DND-41 (cell line): ENCODE results near the gene ZNF860.

ENCODE experiments used
- ATAC-seq: fragments of 200-7000 bp; cut with Tn5 transposase; 3 replicates; pipeline ENCODE4 v1.9.1; 2021; ENCODE audit warnings: low read depth; ENCODE audit not compliant: insufficient read depth
- DNase-seq: peaks from one replicate; pipeline ENCODE4 v3.0.0-alpha.2; 2020
- H2AFZ ChIP-seq: 2 replicates; pipeline ENCODE4 v1.6.0; 2012; ENCODE audit warnings: low read depth, low read length
- H3K27ac ChIP-seq: 2 replicates; pipeline ENCODE4 v1.5.1; 2012; ENCODE audit warnings: low read length, inconsistent platforms
- H3K27me3 ChIP-seq: fragments of 200-600 bp; sonication (generic); 2 replicates; pipeline ENCODE4 v1.6.0; 2012; ENCODE audit warnings: low read length, mild to moderate bottlenecking, inconsistent platforms; ENCODE audit not compliant: insufficient read depth, poor library complexity
- H3K36me3 ChIP-seq: 2 replicates; pipeline ENCODE4 v1.5.1; 2012; ENCODE audit warnings: low read length, inconsistent platforms; ENCODE audit not compliant: insufficient read depth
- H3K4me1 ChIP-seq: 2 replicates; pipeline ENCODE4 v1.5.1; 2012; ENCODE audit warnings: mild to moderate bottlenecking, low read length; ENCODE audit not compliant: insufficient read depth
- H3K4me2 ChIP-seq: 2 replicates; pipeline ENCODE4 v1.6.0; 2012; ENCODE audit warnings: mild to moderate bottlenecking, moderate library complexity, low read length, inconsistent platforms; ENCODE audit not compliant: insufficient read depth
- H3K4me3 ChIP-seq, 2 experiments: fragments of 200-600 bp in 1 of 2; shearing (Covaris generic) in 1 of 2; 2 replicates each; pipeline ENCODE4 v1.5.1; 2012 to 2016; ENCODE audit warnings: inconsistent platforms in 2 of 2, low read length in 2 of 2, mild to moderate bottlenecking in 2 of 2, low read depth in 1 of 2, moderate library complexity in 1 of 2
- H3K79me2 ChIP-seq: 2 replicates; pipeline ENCODE4 v1.6.0; 2012; ENCODE audit warnings: low read length, inconsistent platforms; ENCODE audit not compliant: insufficient read depth
- H3K9ac ChIP-seq: 2 replicates; pipeline ENCODE4 v1.6.0; 2012; ENCODE audit warnings: low read depth, mild to moderate bottlenecking, inconsistent platforms, low read length, moderate library complexity
- H3K9me3 ChIP-seq: 2 replicates; pipeline ENCODE4 v1.5.1; 2012; ENCODE audit warnings: low read length, moderate library complexity, mild to moderate bottlenecking, inconsistent platforms; ENCODE audit not compliant: insufficient read depth, severe bottlenecking
- H4K20me1 ChIP-seq: 2 replicates; pipeline ENCODE4 v1.6.0; 2012; ENCODE audit warnings: low read length; ENCODE audit not compliant: insufficient read depth
- EZH2 ChIP-seq: IDR thresholded peaks from 3 replicates; pipeline ENCODE4 v1.6.1; 2012; ENCODE audit warnings: borderline replicate concordance, low read depth, mild to moderate bottlenecking, moderate library complexity, low read length, inconsistent platforms; ENCODE audit not compliant: severe bottlenecking
- TF ChIP-seq, protein P1 (sequence below): IDR thresholded peaks from 2 replicates; pipeline ENCODE4 v1.5.1; 2012; ENCODE audit warnings: borderline replicate concordance, low read length, moderate library complexity, mild to moderate bottlenecking; ENCODE audit not compliant: poor library complexity, severe bottlenecking; ENCODE audit errors: extremely low read depth

ZNF860 gene

DNA sequence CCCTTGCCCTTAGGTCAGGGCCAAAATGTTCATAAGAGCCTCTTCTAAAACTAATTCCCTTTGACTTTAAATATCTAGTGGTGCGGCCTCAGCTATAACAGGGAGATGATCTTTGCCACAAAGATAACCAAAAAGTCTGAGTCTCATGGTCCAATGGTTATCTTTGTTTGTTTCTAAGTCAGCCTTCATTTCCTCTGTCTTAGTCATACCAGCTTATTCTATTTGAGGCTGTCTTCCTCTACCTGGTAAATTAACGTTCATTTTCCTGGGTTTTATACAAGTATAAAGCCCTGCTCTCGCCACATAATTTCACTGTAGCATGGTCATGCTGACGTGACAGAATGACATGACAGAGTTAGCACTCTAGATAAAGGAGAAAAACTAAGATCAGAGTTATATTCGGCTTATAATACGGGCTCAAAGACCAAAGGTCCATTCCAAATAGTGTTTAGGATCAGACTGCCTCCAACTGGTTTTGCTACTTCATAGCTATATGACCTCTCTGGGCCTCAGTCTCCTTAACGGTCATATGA, 18.4 kb downstream of the ZNF860 start:
- TF ChIP-seq EZH2: no peak
- TF ChIP-seq, protein P1, sequence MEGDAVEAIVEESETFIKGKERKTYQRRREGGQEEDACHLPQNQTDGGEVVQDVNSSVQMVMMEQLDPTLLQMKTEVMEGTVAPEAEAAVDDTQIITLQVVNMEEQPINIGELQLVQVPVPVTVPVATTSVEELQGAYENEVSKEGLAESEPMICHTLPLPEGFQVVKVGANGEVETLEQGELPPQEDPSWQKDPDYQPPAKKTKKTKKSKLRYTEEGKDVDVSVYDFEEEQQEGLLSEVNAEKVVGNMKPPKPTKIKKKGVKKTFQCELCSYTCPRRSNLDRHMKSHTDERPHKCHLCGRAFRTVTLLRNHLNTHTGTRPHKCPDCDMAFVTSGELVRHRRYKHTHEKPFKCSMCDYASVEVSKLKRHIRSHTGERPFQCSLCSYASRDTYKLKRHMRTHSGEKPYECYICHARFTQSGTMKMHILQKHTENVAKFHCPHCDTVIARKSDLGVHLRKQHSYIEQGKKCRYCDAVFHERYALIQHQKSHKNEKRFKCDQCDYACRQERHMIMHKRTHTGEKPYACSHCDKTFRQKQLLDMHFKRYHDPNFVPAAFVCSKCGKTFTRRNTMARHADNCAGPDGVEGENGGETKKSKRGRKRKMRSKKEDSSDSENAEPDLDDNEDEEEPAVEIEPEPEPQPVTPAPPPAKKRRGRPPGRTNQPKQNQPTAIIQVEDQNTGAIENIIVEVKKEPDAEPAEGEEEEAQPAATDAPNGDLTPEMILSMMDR: no peak
- H3K4me1 ChIP-seq: no peaks in the 10 kb centered on the region
- H4K20me1 ChIP-seq: no peaks in the 10 kb centered on the region
- H3K36me3 ChIP-seq: no peaks in the 10 kb centered on the region
- no peaks in the 10 kb centered on the region for H3K27me3 ChIP-seq
- no peak overlapping the region for H3K4me3 ChIP-seq
- H3K9me3 ChIP-seq: peaks cover 2% of the 10 kb centered on the region
- no peak overlapping the region for H3K9ac ChIP-seq
- H2AFZ ChIP-seq: no peak overlapping the region
- no peak overlapping the region for H3K27ac ChIP-seq
- DNase-seq (no peak), ATAC-seq (no peak)
- no peak overlapping the region for H3K4me2 ChIP-seq
- H3K79me2 ChIP-seq: no peaks in the 10 kb centered on the region

DNA sequence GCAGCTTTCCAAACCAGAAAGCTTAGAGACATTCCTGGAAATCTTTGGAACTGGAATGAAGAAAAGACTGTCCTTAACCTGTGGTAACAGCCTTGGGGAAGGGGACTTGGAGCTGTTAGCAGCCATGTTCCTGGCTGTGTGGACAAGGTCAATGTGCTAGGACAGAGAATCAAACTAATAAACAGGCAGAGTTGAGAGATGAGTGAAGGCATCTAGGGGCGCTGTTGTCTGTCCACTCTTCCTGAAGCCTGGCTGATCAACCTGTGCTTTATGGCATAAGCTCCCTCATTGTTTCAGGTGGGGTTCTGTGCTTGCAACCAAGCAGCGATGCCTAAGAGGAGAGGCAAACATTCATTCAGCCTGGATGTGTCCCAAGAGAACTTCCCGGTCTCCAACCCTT, 19.3 kb downstream of the ZNF860 start:
- Histone ChIP-seq H3K79me2 (no peaks in the 10 kb centered on the region), H3K4me3 (no peak overlapping the region), H3K4me1 (no peaks in the 10 kb centered on the region), H3K27me3 (no peaks in the 10 kb centered on the region), H3K27ac (no peak overlapping the region), H3K9me3 (peaks cover 2% of the 10 kb centered on the region), H2AFZ (no peak overlapping the region), H3K4me2 (no peak overlapping the region), H3K9ac (no peak overlapping the region), H3K36me3 (no peaks in the 10 kb centered on the region), H4K20me1 (no peaks in the 10 kb centered on the region)
- TF ChIP-seq EZH2: no peak
- TF ChIP-seq, protein P1: no peak
- no peak for DNase-seq
- no peak for ATAC-seq

DNA sequence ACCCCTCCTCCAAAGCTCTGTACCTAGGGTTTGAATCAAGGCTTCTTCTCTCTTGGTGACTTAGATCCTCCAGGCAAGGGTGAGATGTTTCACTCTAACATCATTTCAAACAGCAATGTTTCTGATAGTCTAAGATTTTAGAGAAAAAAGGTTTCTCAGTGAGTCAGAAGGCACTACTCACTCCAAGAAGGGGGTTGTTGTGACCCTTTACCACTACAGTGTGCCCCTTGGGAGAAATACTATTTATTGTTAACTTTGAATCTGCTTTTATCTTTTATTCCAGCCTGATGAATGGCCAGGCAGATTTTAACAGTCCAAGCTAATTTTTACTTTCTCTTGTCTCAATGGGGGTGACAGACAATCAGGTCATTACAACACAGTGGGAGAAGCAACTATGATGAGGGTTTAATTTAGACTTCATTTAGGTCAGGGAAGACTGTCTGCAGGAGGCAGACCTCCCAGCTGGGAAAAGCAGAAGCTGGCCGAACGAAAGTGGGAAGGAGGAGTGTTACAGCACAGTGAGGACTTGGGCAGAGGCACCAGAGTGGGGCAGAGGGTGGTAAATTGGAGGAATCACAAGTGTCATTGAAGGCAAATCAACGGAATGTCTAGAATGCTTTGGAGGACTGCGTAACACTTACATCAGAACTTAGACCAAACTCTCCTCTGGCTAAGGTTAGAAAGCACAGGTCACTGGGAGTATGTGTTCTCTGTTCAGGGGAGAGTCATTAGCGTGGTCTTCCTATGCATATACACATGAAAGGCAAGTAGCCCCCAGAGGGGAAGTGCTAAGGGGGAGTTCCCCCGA, 21.2 kb downstream of the ZNF860 start:
- peaks cover 2% of the 10 kb centered on the region for H3K9me3 ChIP-seq
- no peak overlapping the region for H3K9ac ChIP-seq
- no peak overlapping the region for H3K4me3 ChIP-seq
- H3K4me1 ChIP-seq: no peaks in the 10 kb centered on the region
- H3K27ac ChIP-seq: no peak overlapping the region
- H3K4me2 ChIP-seq: no peak overlapping the region
- DNase-seq (no peak), ATAC-seq (peak; percentile 61; the same call in 2 of the 3 replicates)
- H2AFZ ChIP-seq: no peak overlapping the region
- H3K79me2 ChIP-seq: no peaks in the 10 kb centered on the region
- H3K36me3 ChIP-seq: no peaks in the 10 kb centered on the region
- no peaks in the 10 kb centered on the region for H4K20me1 ChIP-seq
- no peak for TF ChIP-seq EZH2
- TF ChIP-seq, protein P1: no peak
- H3K27me3 ChIP-seq: no peaks in the 10 kb centered on the region
